ENCODE data around the gene EEFSEC. TPM values are rescaled to one million over a fixed set of nuclear protein-coding genes. Genes with fewer than 3 reads are reported as not detected.

The EEFSEC gene
- total RNA-seq, 1 experiment from 2014 or later, result 14.0 TPM

DNA sequence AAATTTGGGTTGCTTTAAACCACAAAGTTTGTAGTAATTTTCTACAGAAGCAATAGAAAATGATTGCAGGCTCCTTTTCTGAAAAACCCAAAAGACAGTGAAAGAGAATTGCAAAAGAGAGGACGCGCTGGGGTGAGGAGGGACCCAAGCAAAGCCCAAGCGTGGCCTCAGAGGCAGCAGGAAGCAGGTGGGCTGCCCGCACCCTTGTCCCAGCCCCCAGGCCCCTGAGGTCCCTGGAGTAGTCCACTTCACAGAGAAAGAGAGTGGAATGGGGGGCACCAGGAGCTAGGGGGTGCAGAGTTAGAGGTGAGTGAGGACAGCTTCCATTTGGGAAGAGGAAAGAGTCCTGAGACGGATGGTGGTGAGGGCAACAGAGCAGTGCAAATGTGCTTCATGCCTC lies 301.8 kb downstream of the EEFSEC start:
- intact Hi-C loops (cut with micrococcal nuclease; ENCODE audit: unreplicated experiment), result no loop called here
- no peak overlapping the region for H3K4me3 Mint-ChIP-seq (ENCODE audit: unreplicated experiment)
- peaks cover 22% of the 10 kb centered on the region for H3K27me3 Mint-ChIP-seq (ENCODE audit: insufficient read depth, unreplicated experiment)
- ChIA-PET CTCF (no interaction called here), POLR2A (no interaction called here)
- no peaks in the 10 kb centered on the region for H3K36me3 Mint-ChIP-seq (ENCODE audit: insufficient read depth, unreplicated experiment)
- no peaks in the 10 kb centered on the region for H3K4me1 Mint-ChIP-seq (ENCODE audit: low read depth, unreplicated experiment)
- Histone ChIP-seq H3K36me3 (ENCODE audit: control insufficient read depth, insufficient read depth, low read length) (no peaks in the 10 kb centered on the region), H3K27me3 (replicated peaks; ENCODE audit: control insufficient read depth, insufficient read depth, low read length) (no peaks in the 10 kb centered on the region), H3K4me3 (ENCODE audit: low read depth, low read length) (no peak overlapping the region), H3K4me1 (no peaks in the 10 kb centered on the region), H3K9me3 (no peaks in the 10 kb centered on the region)
- no peaks in the 10 kb centered on the region for H3K9me3 Mint-ChIP-seq (ENCODE audit: unreplicated experiment)
- BruUV-seq (replicated peaks), result no TSS peak
- no peak for DNase-seq
- no peak overlapping the region for H3K27ac Mint-ChIP-seq (ENCODE audit: unreplicated experiment)
- TF ChIP-seq, protein P1, sequence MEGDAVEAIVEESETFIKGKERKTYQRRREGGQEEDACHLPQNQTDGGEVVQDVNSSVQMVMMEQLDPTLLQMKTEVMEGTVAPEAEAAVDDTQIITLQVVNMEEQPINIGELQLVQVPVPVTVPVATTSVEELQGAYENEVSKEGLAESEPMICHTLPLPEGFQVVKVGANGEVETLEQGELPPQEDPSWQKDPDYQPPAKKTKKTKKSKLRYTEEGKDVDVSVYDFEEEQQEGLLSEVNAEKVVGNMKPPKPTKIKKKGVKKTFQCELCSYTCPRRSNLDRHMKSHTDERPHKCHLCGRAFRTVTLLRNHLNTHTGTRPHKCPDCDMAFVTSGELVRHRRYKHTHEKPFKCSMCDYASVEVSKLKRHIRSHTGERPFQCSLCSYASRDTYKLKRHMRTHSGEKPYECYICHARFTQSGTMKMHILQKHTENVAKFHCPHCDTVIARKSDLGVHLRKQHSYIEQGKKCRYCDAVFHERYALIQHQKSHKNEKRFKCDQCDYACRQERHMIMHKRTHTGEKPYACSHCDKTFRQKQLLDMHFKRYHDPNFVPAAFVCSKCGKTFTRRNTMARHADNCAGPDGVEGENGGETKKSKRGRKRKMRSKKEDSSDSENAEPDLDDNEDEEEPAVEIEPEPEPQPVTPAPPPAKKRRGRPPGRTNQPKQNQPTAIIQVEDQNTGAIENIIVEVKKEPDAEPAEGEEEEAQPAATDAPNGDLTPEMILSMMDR (IDR thresholded peaks at IDR 0.05; ENCODE audit: insufficient read depth in 1 of 2, low read depth in 1 of 2, low read length in 1 of 2, severe bottlenecking in 1 of 2, unreplicated experiment in 1 of 2), result no peak

DNA sequence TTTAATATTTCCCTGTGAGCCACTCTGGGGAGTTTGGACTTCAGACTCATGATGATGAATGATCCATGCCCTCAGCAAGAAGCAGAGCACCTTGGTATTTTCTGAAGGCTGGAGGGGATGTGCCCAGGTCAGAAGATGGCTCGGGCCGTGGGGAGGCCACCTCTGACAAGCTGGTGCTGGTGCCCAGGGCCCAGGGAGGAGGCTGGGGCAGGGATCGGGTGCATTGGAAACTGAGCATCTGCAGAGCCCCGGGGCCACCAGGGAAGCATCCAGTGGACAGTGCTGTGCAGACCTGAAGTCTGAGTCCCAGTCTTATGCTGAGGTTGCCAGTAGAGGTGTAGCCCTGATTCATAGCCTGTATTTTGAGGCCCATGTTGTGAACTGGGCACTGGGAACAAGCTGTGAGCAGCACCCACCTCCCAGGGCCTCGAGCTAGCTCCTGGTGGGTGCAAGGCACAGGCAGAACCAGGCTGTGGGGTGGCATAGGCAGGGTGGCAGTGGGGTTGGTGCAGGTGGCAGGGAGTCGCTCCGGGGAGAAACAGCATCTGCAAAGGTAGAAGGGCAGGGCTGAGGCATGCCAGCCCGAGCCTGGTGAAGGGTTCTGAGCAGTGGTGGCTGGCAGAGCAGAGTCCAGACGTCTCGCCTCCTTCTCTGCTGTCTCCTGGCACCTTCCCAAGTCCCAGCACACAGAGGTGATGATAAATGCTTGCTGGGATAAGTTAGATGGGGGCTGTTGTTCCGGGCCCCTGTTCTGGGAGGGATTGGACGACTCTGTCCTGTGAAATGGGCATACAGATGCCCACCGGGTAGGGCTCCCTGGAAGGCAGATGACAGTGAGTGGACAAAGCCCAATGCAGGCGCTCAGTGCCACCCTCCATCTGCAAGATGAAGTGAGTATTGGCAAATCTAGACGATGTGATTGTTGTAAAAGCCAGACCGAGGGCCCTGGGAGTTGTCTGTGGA lies 302.8 kb downstream of the EEFSEC start:
- Histone ChIP-seq H3K27me3 (replicated peaks; ENCODE audit: control insufficient read depth, insufficient read depth, low read length) (no peaks in the 10 kb centered on the region), H3K4me1 (no peaks in the 10 kb centered on the region), H3K9me3 (no peaks in the 10 kb centered on the region), H3K4me3 (ENCODE audit: low read depth, low read length) (no peak overlapping the region), H3K36me3 (ENCODE audit: control insufficient read depth, insufficient read depth, low read length) (no peaks in the 10 kb centered on the region)
- Mint-ChIP-seq H3K27me3 (ENCODE audit: insufficient read depth, unreplicated experiment) (peaks cover 14% of the 10 kb centered on the region), H3K27ac (ENCODE audit: unreplicated experiment) (no peak overlapping the region), H3K36me3 (ENCODE audit: insufficient read depth, unreplicated experiment) (no peaks in the 10 kb centered on the region), H3K4me1 (ENCODE audit: low read depth, unreplicated experiment) (no peaks in the 10 kb centered on the region), H3K9me3 (ENCODE audit: unreplicated experiment) (no peaks in the 10 kb centered on the region), H3K4me3 (ENCODE audit: unreplicated experiment) (no peak overlapping the region)
- intact Hi-C loops (cut with micrococcal nuclease; ENCODE audit: unreplicated experiment), result no loop called here
- ChIA-PET POLR2A (no interaction called here), CTCF (no interaction called here)
- no peak for DNase-seq
- BruUV-seq (replicated peaks), result no TSS peak
- TF ChIP-seq, protein P1 (IDR thresholded peaks at IDR 0.05; ENCODE audit: insufficient read depth in 1 of 2, low read depth in 1 of 2, low read length in 1 of 2, severe bottlenecking in 1 of 2, unreplicated experiment in 1 of 2), result no peak

- peaks cover 11% of the 10 kb centered on the region for H3K27me3 Mint-ChIP-seq (ENCODE audit: insufficient read depth, unreplicated experiment)
- Histone ChIP-seq H3K4me1 (no peaks in the 10 kb centered on the region), H3K9me3 (no peaks in the 10 kb centered on the region), H3K36me3 (ENCODE audit: control insufficient read depth, insufficient read depth, low read length) (no peaks in the 10 kb centered on the region), H3K4me3 (ENCODE audit: low read depth, low read length) (no peak overlapping the region), H3K27me3 (replicated peaks; ENCODE audit: control insufficient read depth, insufficient read depth, low read length) (no peaks in the 10 kb centered on the region)
- H3K9me3 Mint-ChIP-seq (ENCODE audit: unreplicated experiment), result no peaks in the 10 kb centered on the region
- H3K4me1 Mint-ChIP-seq (ENCODE audit: low read depth, unreplicated experiment), result no peaks in the 10 kb centered on the region
- no peak overlapping the region for H3K27ac Mint-ChIP-seq (ENCODE audit: unreplicated experiment)
- ChIA-PET POLR2A (no interaction called here), CTCF (no interaction called here)
- intact Hi-C loops (cut with micrococcal nuclease; ENCODE audit: unreplicated experiment), result no loop called here
- H3K4me3 Mint-ChIP-seq (ENCODE audit: unreplicated experiment), result no peak overlapping the region
- TF ChIP-seq, protein P1 (IDR thresholded peaks at IDR 0.05; ENCODE audit: insufficient read depth in 1 of 2, low read depth in 1 of 2, low read length in 1 of 2, severe bottlenecking in 1 of 2, unreplicated experiment in 1 of 2), result no peak
- no TSS peak for BruUV-seq (replicated peaks)
- DNase-seq, result no peak
- H3K36me3 Mint-ChIP-seq (ENCODE audit: insufficient read depth, unreplicated experiment), result no peaks in the 10 kb centered on the region
Observed at GRCh38 chr3:128456776-128457715, 303.8 kb downstream of the EEFSEC start.
